Coronary artery (tissue), 2 donors: ENCODE data around the gene ISM1.
A peak's percentile ranks its signal among the peaks of the same experiment; 100 is the strongest.

ENCODE experiments used
- DNase-seq: peaks from one replicate; pipeline ENCODE4 v3.0.0-alpha.2; 2017; ENCODE audit warnings: low spot score
- H3K27ac ChIP-seq, 2 donors: fragments of 200-600 bp; sonication (generic); one replicate each; pipeline ENCODE4 v1.5.1; 2016 to 2019
- H3K4me3 ChIP-seq: fragments of 200-600 bp; sonication (generic); 2 replicates; pipeline ENCODE4 v1.5.1; 2016; ENCODE audit warnings: mild to moderate bottlenecking, moderate library complexity
- TF ChIP-seq, protein P1 (sequence below): fragments of 200-600 bp; sonication (generic); IDR thresholded peaks from one replicate; pipeline ENCODE4 v1.5.1; 2019; ENCODE audit warnings: antibody characterized with exemption

Gene ISM1

GRCh38 chr20:13255356-13255755 lies 34.3 kb downstream of the ISM1 start:
- DNase-seq = no peak
- H3K27ac ChIP-seq = no peak overlapping the region
- TF ChIP-seq, protein P1, sequence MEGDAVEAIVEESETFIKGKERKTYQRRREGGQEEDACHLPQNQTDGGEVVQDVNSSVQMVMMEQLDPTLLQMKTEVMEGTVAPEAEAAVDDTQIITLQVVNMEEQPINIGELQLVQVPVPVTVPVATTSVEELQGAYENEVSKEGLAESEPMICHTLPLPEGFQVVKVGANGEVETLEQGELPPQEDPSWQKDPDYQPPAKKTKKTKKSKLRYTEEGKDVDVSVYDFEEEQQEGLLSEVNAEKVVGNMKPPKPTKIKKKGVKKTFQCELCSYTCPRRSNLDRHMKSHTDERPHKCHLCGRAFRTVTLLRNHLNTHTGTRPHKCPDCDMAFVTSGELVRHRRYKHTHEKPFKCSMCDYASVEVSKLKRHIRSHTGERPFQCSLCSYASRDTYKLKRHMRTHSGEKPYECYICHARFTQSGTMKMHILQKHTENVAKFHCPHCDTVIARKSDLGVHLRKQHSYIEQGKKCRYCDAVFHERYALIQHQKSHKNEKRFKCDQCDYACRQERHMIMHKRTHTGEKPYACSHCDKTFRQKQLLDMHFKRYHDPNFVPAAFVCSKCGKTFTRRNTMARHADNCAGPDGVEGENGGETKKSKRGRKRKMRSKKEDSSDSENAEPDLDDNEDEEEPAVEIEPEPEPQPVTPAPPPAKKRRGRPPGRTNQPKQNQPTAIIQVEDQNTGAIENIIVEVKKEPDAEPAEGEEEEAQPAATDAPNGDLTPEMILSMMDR = no peak
- no peak overlapping the region for H3K4me3 ChIP-seq

GRCh38 chr20:13256606-13257005 lies 35.5 kb downstream of the ISM1 start:
- TF ChIP-seq, protein P1 = no peak
- no peak for DNase-seq
- no peak overlapping the region for H3K4me3 ChIP-seq
- H3K27ac ChIP-seq = no peak overlapping the region

DNA sequence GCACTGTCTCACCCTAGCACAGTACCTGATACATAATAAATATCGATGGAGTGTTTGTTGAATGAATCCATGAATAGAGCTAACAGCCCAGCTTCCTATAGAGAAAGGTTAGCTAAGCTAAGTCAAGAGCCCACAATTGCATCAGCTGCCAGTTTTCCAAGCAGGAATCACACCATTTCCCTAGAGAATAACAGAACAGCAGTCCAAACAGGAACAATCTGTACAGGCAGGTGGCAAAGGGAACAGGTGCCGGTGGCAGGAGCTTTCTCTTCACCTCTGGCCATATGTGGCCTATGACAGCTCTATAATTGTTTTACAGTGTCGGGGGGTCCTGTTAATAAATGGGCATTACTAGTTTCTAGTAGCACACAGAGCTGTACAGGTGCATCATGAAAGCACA lies 38.8 kb downstream of the ISM1 start:
- TF ChIP-seq, protein P1 = no peak
- no peak for DNase-seq
- no peak overlapping the region for H3K4me3 ChIP-seq
- no peak overlapping the region for H3K27ac ChIP-seq

GRCh38 chr20:13260650-13261279 lies 39.7 kb downstream of the ISM1 start:
- Histone ChIP-seq H3K27ac (no peak overlapping the region), H3K4me3 (no peak overlapping the region)
- no peak for DNase-seq
- TF ChIP-seq, protein P1 = no peak

GRCh38 chr20:13261460-13262301 lies 40.6 kb downstream of the ISM1 start:
- Histone ChIP-seq H3K27ac (no peak overlapping the region), H3K4me3 (no peak overlapping the region)
- TF ChIP-seq, protein P1 = peak; percentile 32
- DNase-seq = no peak

DNA sequence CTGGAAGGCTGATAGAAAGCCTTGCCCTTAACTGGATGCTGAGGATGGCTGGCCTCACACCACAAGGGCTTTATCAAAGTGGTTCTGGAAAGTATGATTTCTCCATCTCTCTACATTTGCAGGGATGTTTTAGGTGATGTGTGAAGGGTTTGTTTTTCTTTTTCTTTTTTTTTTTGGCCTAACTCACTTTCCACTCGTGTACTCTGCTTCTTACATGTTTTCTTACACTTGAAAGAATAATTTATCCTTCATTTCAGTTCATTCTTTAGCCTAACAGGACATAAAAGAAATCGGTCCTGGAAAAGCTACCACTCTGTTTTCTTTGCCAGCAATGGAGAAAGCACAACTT lies 41.2 kb downstream of the ISM1 start:
- TF ChIP-seq, protein P1 = no peak

More for the DNA sequence above, 41.2 kb downstream of the ISM1 start:
- Histone ChIP-seq H3K4me3 (no peak overlapping the region), H3K27ac (no peak overlapping the region)
- DNase-seq = no peak
